Ovary (tissue), 9 donors: Measurements from ENCODE around the gene CSMD2. TPM values are rescaled to one million over a fixed set of nuclear protein-coding genes. Genes with fewer than 3 reads are reported as not detected.

Experiments used
- DNase-seq, 5 donors: peaks; one replicate each; pipeline ENCODE4 v3.0.0-alpha.2; 2019 to 2020
- H3K27ac ChIP-seq, 2 donors: fragments of 200-600 bp; one replicate each; pipeline versions ENCODE4 v1.5.1 to v1.8.0; 2019 to 2022
- H3K27me3 ChIP-seq: fragments of 200-600 bp; one replicate; pipeline ENCODE4 v1.8.0; 2022
- H3K36me3 ChIP-seq: fragments of 200-600 bp; sonication (generic); one replicate; pipeline ENCODE4 v1.5.1; 2019
- H3K4me1 ChIP-seq: one replicate; pipeline ENCODE4 v1.8.1; 2013; ENCODE audit warnings: mild to moderate bottlenecking, moderate library complexity; ENCODE audit not compliant: insufficient read depth
- H3K4me3 ChIP-seq: fragments of 200-600 bp; sonication (generic); one replicate; pipeline ENCODE4 v1.5.1; 2017
- H3K9me3 ChIP-seq, 2 donors: fragments of 200-600 bp in 1 of 2; sonication (generic) in 1 of 2; one replicate each; pipeline versions ENCODE4 v1.5.1 to v1.8.1; 2013 to 2019; ENCODE audit warnings: mild to moderate bottlenecking in 1 of 2, moderate library complexity in 1 of 2
- EP300 ChIP-seq: sonication (generic); formaldehyde crosslinking; IDR thresholded peaks from one replicate; pipeline ENCODE4 v1.6.1; 2017; ENCODE audit warnings: antibody characterized with exemption
- POLR2A ChIP-seq: fragments of 450-650 bp; IDR thresholded peaks from one replicate; pipeline ENCODE4 v1.6.1; 2017; ENCODE audit warnings: antibody characterized with exemption, mild to moderate bottlenecking, moderate library complexity
- WGBS, 3 donors: extraction: QIAGEN DNeasy Blood & Tissue Kit in 1 of 3; methylation state at CpG; one replicate each; pipeline versions ENCODE4 v1.1.5 to v1.1.7; 2013 to 2017; 5-methylcytosine and 5-hydroxymethylcytosine counted together
- intact Hi-C, 4 donors: fragments of 100-400 bp; cut with DNase I; formaldehyde crosslinking; loops; one replicate each; pipeline versions ENCODE4 v1.11.0 to v1.15.1; 2022 to 2023
- polyA plus RNA-seq, 2 donors: library from polyadenylated mRNA; stranded (reverse); fragments of 200-250 nt in 1 of 2; fragments of 350-450 nt in 1 of 2; fragmentation: Illumina TruSeq in 1 of 2; extraction: RNeasy Lipid Tissue Mini Kit (QIAGEN cat#74804) in 1 of 2; gene quantifications; one replicate each; pipeline ENCODE4 v1.2.3, GENCODE V29; 2013 to 2014
- total RNA-seq, 7 donors: library from RNA; depleted of rRNA in 2 of 7; stranded (reverse); fragments of >200 nt in 2 of 7; fragmentation: NEBNext Ultra II Directional in 3 of 7; extraction: Animal tissue kit (Norgen Biotek cat#: 25700) in 3 of 7; gene quantifications; one replicate each; pipeline versions ENCODE4 v1.1.0 to v1.2.4, GENCODE V29; 2016 to 2023
- TF ChIP-seq, protein P1 (sequence below), 3 donors: fragments of 450-650 bp in 2 of 3; fragments of 200-600 bp in 1 of 3; IDR thresholded peaks; one replicate each; pipeline versions ENCODE4 v1.5.1 to v1.8.0; 2016 to 2022; ENCODE audit warnings: antibody characterized with exemption in 3 of 3, mild to moderate bottlenecking in 1 of 3
- donor health status: DM: no; HTN: no; CAD: no; lungs with moderate emphysema.
- donor health status: DM: no; HTN: no; CAD: no.
- donor health status: Bipolar disorder and iron deficiency.
- donor health status: DM: yes; HTN: yes; CAD: no.
- donor health status: DM: no; HTN: no; CAD: no.
- donor health status: DM: yes; HTN: yes; CAD: no.

The CSMD2 gene
- total and polyA plus RNA-seq, 9 donors = 0.04 to 1.6 (median 0.18) TPM; not detected in 3

GRCh38 chr1:33960188-33960895 is 204.7 kb downstream of the CSMD2 start:
- no peaks in the 10 kb centered on the region for H3K27me3 ChIP-seq
- intact Hi-C loops = no loop called here
- no peaks in the 10 kb centered on the region for H3K36me3 ChIP-seq
- 61 to 81% (median 68%) methylated on average over 9 of the region's 9 CpGs for WGBS, 3 donors
- H3K27ac ChIP-seq = no peak overlapping the region
- DNase-seq = no peak
- no peak overlapping the region for H3K4me3 ChIP-seq
- TF ChIP-seq, protein P1, sequence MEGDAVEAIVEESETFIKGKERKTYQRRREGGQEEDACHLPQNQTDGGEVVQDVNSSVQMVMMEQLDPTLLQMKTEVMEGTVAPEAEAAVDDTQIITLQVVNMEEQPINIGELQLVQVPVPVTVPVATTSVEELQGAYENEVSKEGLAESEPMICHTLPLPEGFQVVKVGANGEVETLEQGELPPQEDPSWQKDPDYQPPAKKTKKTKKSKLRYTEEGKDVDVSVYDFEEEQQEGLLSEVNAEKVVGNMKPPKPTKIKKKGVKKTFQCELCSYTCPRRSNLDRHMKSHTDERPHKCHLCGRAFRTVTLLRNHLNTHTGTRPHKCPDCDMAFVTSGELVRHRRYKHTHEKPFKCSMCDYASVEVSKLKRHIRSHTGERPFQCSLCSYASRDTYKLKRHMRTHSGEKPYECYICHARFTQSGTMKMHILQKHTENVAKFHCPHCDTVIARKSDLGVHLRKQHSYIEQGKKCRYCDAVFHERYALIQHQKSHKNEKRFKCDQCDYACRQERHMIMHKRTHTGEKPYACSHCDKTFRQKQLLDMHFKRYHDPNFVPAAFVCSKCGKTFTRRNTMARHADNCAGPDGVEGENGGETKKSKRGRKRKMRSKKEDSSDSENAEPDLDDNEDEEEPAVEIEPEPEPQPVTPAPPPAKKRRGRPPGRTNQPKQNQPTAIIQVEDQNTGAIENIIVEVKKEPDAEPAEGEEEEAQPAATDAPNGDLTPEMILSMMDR (IDR thresholded peaks at IDR 0.05) = no peak
- no peak for TF ChIP-seq EP300
- TF ChIP-seq POLR2A = no peak
- H3K9me3 ChIP-seq = no peaks in the 10 kb centered on the region
- H3K4me1 ChIP-seq = no peaks in the 10 kb centered on the region

DNA sequence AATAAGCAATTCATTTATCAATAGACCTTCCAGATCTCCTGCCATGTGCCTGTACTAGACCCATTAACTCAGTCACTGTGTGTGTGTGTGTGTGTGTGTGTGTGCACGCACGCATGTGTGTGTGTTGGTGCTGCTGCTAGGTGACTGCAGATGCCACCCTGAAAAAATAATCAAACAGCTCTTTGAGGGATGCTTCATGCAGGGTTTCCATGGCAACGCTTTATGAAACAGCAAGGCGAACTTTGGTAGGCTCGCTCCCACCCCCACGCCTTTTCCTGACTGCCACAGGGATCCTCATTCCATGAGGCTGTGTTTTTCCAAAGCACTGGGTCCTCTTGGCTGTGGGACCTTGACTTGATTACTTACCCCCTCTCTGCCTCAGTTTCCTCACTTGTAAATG is 207.2 kb downstream of the CSMD2 start:
- WGBS, 3 donors = 87 to 96% (median 88%) methylated on average over 6 of the region's 6 CpGs
- no peak for TF ChIP-seq EP300
- TF ChIP-seq, protein P1 (IDR thresholded peaks at IDR 0.05) = no peak
- TF ChIP-seq POLR2A = no peak
- Histone ChIP-seq H3K36me3 (no peaks in the 10 kb centered on the region), H3K27me3 (no peaks in the 10 kb centered on the region), H3K27ac (no peak overlapping the region), H3K4me1 (no peaks in the 10 kb centered on the region), H3K4me3 (no peak overlapping the region), H3K9me3 (no peaks in the 10 kb centered on the region)
- DNase-seq = no peak
- intact Hi-C loops = no loop called here

DNA sequence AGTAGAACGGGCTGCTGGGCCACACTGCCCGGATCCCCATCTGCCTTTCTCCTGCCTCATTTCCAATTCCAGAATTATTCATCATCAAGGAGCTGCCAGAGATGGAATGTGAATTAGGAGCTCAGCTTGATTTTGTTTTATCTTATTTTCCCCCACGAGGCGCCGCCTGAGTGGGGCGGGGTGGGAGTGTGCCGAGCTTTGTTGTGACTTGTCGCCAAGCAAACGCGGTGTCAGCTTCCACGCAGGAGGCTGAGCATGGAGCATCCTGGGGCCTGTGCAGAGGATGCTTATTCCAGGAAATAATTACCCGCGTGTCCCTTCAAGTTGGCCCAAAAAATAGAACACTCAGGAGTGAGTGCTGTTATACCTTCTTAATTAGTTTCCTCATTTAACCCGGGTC is 209.9 kb downstream of the CSMD2 start:
- TF ChIP-seq, protein P1 (IDR thresholded peaks at IDR 0.05) = no peak
- TF ChIP-seq POLR2A (no peak), EP300 (no peak)
- Histone ChIP-seq H3K36me3 (no peaks in the 10 kb centered on the region), H3K4me1 (no peaks in the 10 kb centered on the region), H3K9me3 (no peaks in the 10 kb centered on the region), H3K27me3 (no peaks in the 10 kb centered on the region), H3K4me3 (no peak overlapping the region), H3K27ac (no peak overlapping the region)
- intact Hi-C loops = no loop called here
- 48 to 75% (median 51%) methylated on average over 14 of the region's 14 CpGs for WGBS, 3 donors
- no peak for DNase-seq

DNA sequence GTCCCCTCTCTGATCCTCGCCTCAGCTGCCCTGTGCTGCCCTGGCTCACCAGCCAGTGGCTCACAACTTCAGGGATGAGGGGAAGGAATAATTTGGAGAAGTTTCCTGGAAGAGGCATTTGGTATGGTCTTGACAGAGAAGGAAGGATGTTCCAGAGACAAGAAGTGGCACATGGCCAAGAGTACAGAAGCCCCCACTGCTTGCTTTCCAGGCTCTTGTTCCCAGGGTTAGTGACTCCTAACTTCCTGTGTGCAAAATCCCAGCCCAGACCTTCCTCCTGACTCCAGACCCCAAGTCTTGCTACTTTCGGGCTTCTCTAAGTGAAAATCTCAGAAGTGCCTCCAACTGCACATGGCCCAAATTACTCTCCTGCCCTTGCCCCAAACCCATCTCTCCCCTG is 215.5 kb downstream of the CSMD2 start:
- Histone ChIP-seq H3K27ac (no peak overlapping the region), H3K4me1 (no peaks in the 10 kb centered on the region), H3K36me3 (no peaks in the 10 kb centered on the region), H3K27me3 (no peaks in the 10 kb centered on the region), H3K9me3 (no peaks in the 10 kb centered on the region), H3K4me3 (no peak overlapping the region)
- 57 to 67% (median 63%) methylated on average over 2 of the region's 2 CpGs for WGBS, 3 donors
- DNase-seq = no peak
- intact Hi-C loops = no loop called here
- TF ChIP-seq POLR2A (no peak), EP300 (no peak)
- TF ChIP-seq, protein P1 (IDR thresholded peaks at IDR 0.05) = no peak
